GM12878 (cell line): Measurements from ENCODE around the gene AP5Z1.

Experiments used
- ATF7 ChIP-seq: fragments of 450-650 bp; IDR thresholded peaks from 2 replicates; pipeline ENCODE4 v1.6.1; 2016; ENCODE audit warnings: low read depth, mild to moderate bottlenecking
- EED ChIP-seq: sonication (generic); IDR thresholded peaks from 2 replicates; pipeline ENCODE4 v1.6.1; 2016; ENCODE audit warnings: antibody characterized with exemption, low read depth
- PAX5 ChIP-seq: IDR thresholded peaks from 2 replicates; pipeline ENCODE4 v1.6.1; 2011; ENCODE audit warnings: low read depth, low read length, borderline replicate concordance
- POLR2A ChIP-seq: IDR thresholded peaks from 2 replicates; pipeline ENCODE4 v1.6.1; 2011; ENCODE audit warnings: low read depth, mild to moderate bottlenecking, low read length
- ZNF274 ChIP-seq: IDR thresholded peaks from one replicate; pipeline ENCODE4 v1.8.0; 2011; ENCODE audit not compliant: insufficient read length, insufficient read depth

- TF ChIP-seq POLR2A: no peak
- no peak for TF ChIP-seq ZNF274
- no peak for TF ChIP-seq PAX5
- no peak for TF ChIP-seq ATF7
- no peak for TF ChIP-seq EED
Measured at GRCh38 chr7:4766666-4767519, 8.5 kb upstream of the AP5Z1 start.
